H1 (cell line): ENCODE data around the gene LAMA3. TPM values are rescaled to one million over a fixed set of nuclear protein-coding genes. Genes with fewer than 3 reads are reported as not detected.

ENCODE experiments used
- CTCF ChIA-PET: fragments of 300-600 bp; sonication (Branson Sonifier 250); formaldehyde crosslinking; loops from one replicate; lab custom pipeline; 2021; ENCODE audit not compliant: partially characterized antibody; lab: Charles Lee
- POLR2A ChIA-PET: fragments of 300-600 bp; sonication (Branson Sonifier 250); formaldehyde crosslinking; loops from one replicate; lab custom pipeline; 2021; ENCODE audit warnings: inconsistent platforms; ENCODE audit not compliant: partially characterized antibody; lab: Charles Lee
- DNase-seq, 2 experiments: peaks; one replicate each; pipeline versions ENCODE4 v3.0.0 to v3.0.0-alpha.2; 2010 to 2022; ENCODE audit warnings: low spot score in 2 of 2, low read depth in 1 of 2, mixed read lengths in 1 of 2
- FAIRE-seq: peaks from 2 replicates; lab custom pipeline; 2011; peaks lifted over from hg19 to GRCh38; lab: Jason Lieb, UNC
- H2AFZ ChIP-seq: 2 replicates; pipeline ENCODE4 v1.8.1; 2012; ENCODE audit warnings: low read length, inconsistent platforms
- H2AK5ac ChIP-seq: 2 replicates; pipeline ENCODE4 v1.6.1; 2013; ENCODE audit warnings: low read depth, low read length
- H2BK120ac ChIP-seq: replicated peaks from 2 replicates; pipeline ENCODE3; 2013; ENCODE audit warnings: low read depth, low read length, inconsistent platforms
- H2BK12ac ChIP-seq: 2 replicates; pipeline ENCODE4 v1.6.1; 2013; ENCODE audit warnings: low read depth, low read length
- H2BK15ac ChIP-seq: 2 replicates; pipeline ENCODE4 v1.6.1; 2013; ENCODE audit warnings: low read length
- H2BK20ac ChIP-seq: 2 replicates; pipeline ENCODE4 v1.6.1; 2013; ENCODE audit warnings: low read length
- H2BK5ac ChIP-seq: 2 replicates; pipeline ENCODE4 v1.6.1; 2013; ENCODE audit warnings: low read depth, low read length
- H3K14ac ChIP-seq: 2 replicates; pipeline ENCODE4 v1.6.1; 2013; ENCODE audit warnings: inconsistent platforms; ENCODE audit not compliant: insufficient read length
- H3K18ac ChIP-seq: 2 replicates; pipeline ENCODE4 v1.6.1; 2013; ENCODE audit warnings: low read length; ENCODE audit errors: extremely low read depth
- H3K23ac ChIP-seq: 2 replicates; pipeline ENCODE4 v1.6.1; 2013; ENCODE audit warnings: inconsistent platforms; ENCODE audit not compliant: insufficient read length
- H3K23me2 ChIP-seq: 2 replicates; pipeline ENCODE4 v1.6.1; 2013; ENCODE audit warnings: low read depth, low read length
- H3K27ac ChIP-seq: 2 replicates; pipeline ENCODE4 v1.6.1; 2011; ENCODE audit warnings: low read depth, low read length, inconsistent platforms
- H3K27me3 ChIP-seq, 4 experiments: replicated peaks in 1 of 4; 1 replicate in 1 of 4; 2 replicates in 3 of 4; pipeline versions ENCODE4 v1.6.1 to v1.8.1; 2011 to 2013; ENCODE audit warnings: low read length in 3 of 4, mild to moderate bottlenecking in 3 of 4, inconsistent platforms in 2 of 4, mixed read lengths in 2 of 4, moderate library complexity in 1 of 4; ENCODE audit not compliant: control insufficient read depth in 3 of 4, insufficient read depth in 3 of 4; ENCODE audit errors: extremely low read depth in 1 of 4
- H3K36me3 ChIP-seq, 4 experiments: 2 replicates each; pipeline versions ENCODE4 v1.6.1 to v1.8.1; 2011 to 2013; ENCODE audit warnings: mild to moderate bottlenecking in 4 of 4, low read length in 3 of 4, moderate library complexity in 2 of 4, control low read depth in 1 of 4, inconsistent platforms in 1 of 4; ENCODE audit not compliant: insufficient read depth in 4 of 4, control insufficient read depth in 2 of 4
- H3K4ac ChIP-seq: replicated peaks from 2 replicates; pipeline ENCODE3; 2013; ENCODE audit warnings: low read length, low read depth, mixed read lengths, inconsistent platforms; ENCODE audit not compliant: insufficient read length
- H3K4me1 ChIP-seq, 4 experiments: replicated peaks in 1 of 4; 1 replicate in 1 of 4; 2 replicates in 3 of 4; pipeline versions ENCODE4 v1.6.1 to v1.8.1; 2011 to 2013; ENCODE audit warnings: low read length in 3 of 4, inconsistent platforms in 2 of 4, mixed read lengths in 1 of 4; ENCODE audit not compliant: insufficient read depth in 4 of 4, control insufficient read depth in 3 of 4
- H3K4me2 ChIP-seq, 2 experiments: 2 replicates each; pipeline versions ENCODE4 v1.6.1 to v1.8.1; 2011 to 2013; ENCODE audit warnings: low read depth in 2 of 2, low read length in 2 of 2, control low read depth in 1 of 2, inconsistent platforms in 1 of 2, mild to moderate bottlenecking in 1 of 2; ENCODE audit not compliant: insufficient read depth in 1 of 2
- H3K4me3 ChIP-seq, 4 experiments: fragments of 200-600, 300-600 bp in 1 of 4; sonication (generic), shearing (Covaris generic), sonication (Bioruptor Twin) in 1 of 4; 2 replicates each; pipeline versions ENCODE4 v1.5.1 to v1.8.1; 2011 to 2016; ENCODE audit warnings: low read length in 4 of 4, low read depth in 3 of 4, control low read depth in 2 of 4, inconsistent platforms in 2 of 4, mild to moderate bottlenecking in 2 of 4, mixed read lengths in 1 of 4, moderate library complexity in 1 of 4; ENCODE audit not compliant: insufficient read depth in 2 of 4; ENCODE audit errors: extremely low read depth in 1 of 4
- H3K56ac ChIP-seq: replicated peaks from 2 replicates; pipeline ENCODE3; 2013; ENCODE audit warnings: low read depth, mild to moderate bottlenecking, mixed read lengths, low read length, inconsistent platforms; ENCODE audit not compliant: insufficient read length
- H3K79me1 ChIP-seq: 2 replicates; pipeline ENCODE4 v1.6.1; 2013; ENCODE audit warnings: low read depth, low read length, control low read depth
- H3K79me2 ChIP-seq, 2 experiments: 2 replicates each; pipeline versions ENCODE4 v1.6.1 to v1.8.1; 2012 to 2013; ENCODE audit warnings: low read length in 2 of 2, mild to moderate bottlenecking in 2 of 2, inconsistent platforms in 1 of 2; ENCODE audit not compliant: insufficient read depth in 2 of 2, control insufficient read depth in 1 of 2
- H3K9ac ChIP-seq, 4 experiments: replicated peaks in 1 of 4; 1 replicate in 1 of 4; 2 replicates in 3 of 4; pipeline versions ENCODE4 v1.6.1 to v1.8.1; 2011 to 2013; ENCODE audit warnings: low read depth in 3 of 4, low read length in 3 of 4, control low read depth in 2 of 4, mild to moderate bottlenecking in 2 of 4, moderate library complexity in 2 of 4, inconsistent platforms in 1 of 4; ENCODE audit errors: extremely low read depth in 1 of 4
- H3K9me3 ChIP-seq, 2 experiments: 2 replicates each; pipeline versions ENCODE4 v1.6.1 to v1.8.1; 2012 to 2013; ENCODE audit warnings: mild to moderate bottlenecking in 2 of 2, moderate library complexity in 2 of 2, control low read depth in 1 of 2, inconsistent platforms in 1 of 2, low read depth in 1 of 2, low read length in 1 of 2, mixed read lengths in 1 of 2; ENCODE audit not compliant: insufficient read depth in 2 of 2
- H4K20me1 ChIP-seq, 2 experiments: replicated peaks in 1 of 2; 2 replicates each; pipeline versions ENCODE3 to v1.8.1; 2011 to 2013; ENCODE audit warnings: inconsistent platforms in 2 of 2, low read length in 2 of 2, mild to moderate bottlenecking in 1 of 2; ENCODE audit not compliant: insufficient read depth in 2 of 2, control insufficient read depth in 1 of 2
- H4K5ac ChIP-seq: 2 replicates; pipeline ENCODE4 v1.6.1; 2013; ENCODE audit warnings: low read length, low read depth, mixed read lengths, inconsistent platforms; ENCODE audit not compliant: insufficient read length
- H4K8ac ChIP-seq: 2 replicates; pipeline ENCODE4 v1.8.0; 2013; ENCODE audit warnings: mild to moderate bottlenecking, moderate library complexity, low read length, inconsistent platforms; ENCODE audit not compliant: insufficient read depth; ENCODE audit errors: extremely low read depth
- H4K91ac ChIP-seq: replicated peaks from 2 replicates; pipeline ENCODE3; 2013; ENCODE audit warnings: low read length, mixed read lengths, inconsistent platforms; ENCODE audit not compliant: insufficient read length
- CHD1 ChIP-seq: IDR thresholded peaks from 2 replicates; pipeline ENCODE4 v1.6.1; 2012; ENCODE audit warnings: low read depth, low read length, improper control_type of control experiment
- HDAC6 ChIP-seq: IDR thresholded peaks from one replicate; pipeline ENCODE4 v1.7.1; 2012; ENCODE audit warnings: low read depth, mild to moderate bottlenecking, inconsistent platforms, low read length, moderate library complexity
- KDM5A ChIP-seq: fragments of 200-600 bp; IDR thresholded peaks from 2 replicates; pipeline ENCODE4 v1.7.1; 2012; ENCODE audit warnings: mild to moderate bottlenecking, low read length, inconsistent platforms, mixed read lengths
- MAFK ChIP-seq: IDR thresholded peaks from 2 replicates; pipeline ENCODE4 v1.6.1; 2012; ENCODE audit warnings: low read depth, mild to moderate bottlenecking, improper control_type of control experiment, low read length
- POLR2A ChIP-seq, 2 experiments: IDR thresholded peaks; 1 replicate in 1 of 2; 2 replicates in 1 of 2; pipeline ENCODE4 v1.6.1; 2011; ENCODE audit warnings: low read depth in 2 of 2, low read length in 2 of 2, mild to moderate bottlenecking in 2 of 2; ENCODE audit errors: control extremely low read depth in 1 of 2
- POLR2AphosphoS5 ChIP-seq: IDR thresholded peaks from 2 replicates; pipeline ENCODE4 v1.6.1; 2011; ENCODE audit warnings: low read depth, low read length
- SAP30 ChIP-seq: fragments of 300-600 bp; sonication (generic); IDR thresholded peaks from 2 replicates; pipeline ENCODE4 v1.7.1; 2012; ENCODE audit warnings: low read length, moderate library complexity, mild to moderate bottlenecking, inconsistent platforms; ENCODE audit not compliant: insufficient read depth, insufficient replicate concordance
- WGBS, 2 experiments: shearing (Covaris generic) in 1 of 2; methylation state at CpG; one replicate each; pipeline versions ENCODE4 v1.1.6 to v1.1.7; 2013 to 2015; ENCODE audit warnings: low lambda C conversion rate in 2 of 2, mixed read lengths in 2 of 2, inconsistent platforms in 1 of 2, low coverage in 1 of 2, missing lambda C conversion rate in 1 of 2; ENCODE audit not compliant: insufficient replicate concordance in 2 of 2, insufficient coverage in 1 of 2, insufficient read length in 1 of 2; ENCODE audit errors: extremely low coverage in 1 of 2, missing lambda C conversion rate in 1 of 2; 5-methylcytosine and 5-hydroxymethylcytosine counted together
- polyA plus RNA-seq, 7 experiments: library from polyadenylated mRNA; depleted of rRNA in 3 of 7; stranded (reverse) in 5 of 7; unstranded in 2 of 7; fragments of >200 nt in 5 of 7; fragments of 200-250 nt in 2 of 7; gene quantifications; 1 replicate in 5 of 7; 2 replicates in 1 of 7; 4 replicates in 1 of 7; pipeline versions ENCODE4 v1.2.1 to v1.2.3, GENCODE V29; 2011 to 2013; ENCODE audit warnings: missing spikeins in 2 of 7, mixed read lengths in 2 of 7
- total RNA-seq: library from RNA; stranded (reverse); fragmentation: NEBNext Ultra II Directional; extraction: Animal tissue kit (Norgen Biotek cat#: 25700); gene quantifications from 2 replicates; pipeline ENCODE4 v1.2.1, GENCODE V29; 2021

Gene LAMA3
- total and polyA plus RNA-seq, 2 of the 8 experiments (the other 6 are each of a cell fraction or from before 2014, with no cell fraction given): 0.76 to 5.0 TPM

GRCh38 chr18:23745366-23745765 lies 56.1 kb downstream of the LAMA3 start:
- H3K79me2 ChIP-seq: no peaks in the 10 kb centered on the region
- no peaks in the 10 kb centered on the region for H4K20me1 ChIP-seq
- no peak for TF ChIP-seq CHD1
- TF ChIP-seq POLR2AphosphoS5: no peak
- TF ChIP-seq MAFK: no peak
- no peak for TF ChIP-seq SAP30
- TF ChIP-seq POLR2A (IDR thresholded peaks at IDR 0.05; ENCODE audit: control extremely low read depth in 1 of 2, low read depth in 2 of 2, low read length in 2 of 2): no peak
- TF ChIP-seq HDAC6: no peak
- no peak for TF ChIP-seq KDM5A
- H3K79me1 ChIP-seq: no peaks in the 10 kb centered on the region
- no peak overlapping the region for H3K23ac ChIP-seq
- H2BK12ac ChIP-seq: no peak overlapping the region
- no peak overlapping the region for H3K4me3 ChIP-seq
- no peaks in the 10 kb centered on the region for H3K9me3 ChIP-seq
- H3K36me3 ChIP-seq: no peaks in the 10 kb centered on the region
- no peak overlapping the region for H4K8ac ChIP-seq
- H3K4me1 ChIP-seq: no peaks in the 10 kb centered on the region
- H2AFZ ChIP-seq: no peak overlapping the region
- H4K91ac ChIP-seq: no peak overlapping the region
- H2BK120ac ChIP-seq: no peak overlapping the region
- no peak overlapping the region for H3K56ac ChIP-seq
- H2BK5ac ChIP-seq: no peak overlapping the region
- H3K4ac ChIP-seq: no peak overlapping the region
- H3K27me3 ChIP-seq: no peaks in the 10 kb centered on the region
- FAIRE-seq: no peak
- WGBS, 2 experiments: 90% methylated on average over 2 of the region's 2 CpGs; no CpG with 5 or more reads in 1 of the 2 experiments
- H3K14ac ChIP-seq: no peak overlapping the region
- no peak overlapping the region for H2BK20ac ChIP-seq
- H4K5ac ChIP-seq: no peak overlapping the region
- H3K4me2 ChIP-seq: no peak overlapping the region
- DNase-seq: no peak
- ChIA-PET POLR2A (no interaction called here), CTCF (no interaction called here)
- no peak overlapping the region for H3K18ac ChIP-seq
- H3K9ac ChIP-seq: no peak overlapping the region
- H3K23me2 ChIP-seq: no peaks in the 10 kb centered on the region
- no peak overlapping the region for H2AK5ac ChIP-seq
- no peak overlapping the region for H2BK15ac ChIP-seq
- no peak overlapping the region for H3K27ac ChIP-seq
